KMS-11 (cell line): ENCODE results near the gene KLF7.

ENCODE experiments used
- H2AFZ ChIP-seq: fragments of 200-600 bp; sonication (generic); 2 replicates; pipeline ENCODE4 v1.6.1; 2016; ENCODE audit warnings: antibody characterized with exemption, mixed run types, low read depth
- H3K27ac ChIP-seq: fragments of 200-600 bp; sonication (generic); 2 replicates; pipeline ENCODE4 v1.6.1; 2016; ENCODE audit warnings: mild to moderate bottlenecking, mixed run types
- H3K27me3 ChIP-seq: fragments of 200-600 bp; sonication (generic); 2 replicates; pipeline ENCODE4 v1.6.1; 2017; ENCODE audit warnings: mild to moderate bottlenecking, low read depth, mixed run types, moderate library complexity; ENCODE audit not compliant: insufficient read depth
- H3K36me3 ChIP-seq: fragments of 200-600 bp; sonication (generic); 2 replicates; pipeline ENCODE4 v1.6.1; 2017; ENCODE audit warnings: mild to moderate bottlenecking, mixed run types; ENCODE audit not compliant: insufficient read depth
- H3K4me1 ChIP-seq: fragments of 200-600 bp; sonication (generic); 2 replicates; pipeline ENCODE4 v1.6.1; 2016; ENCODE audit warnings: mild to moderate bottlenecking, low read depth, mixed run types; ENCODE audit not compliant: poor library complexity, severe bottlenecking
- H3K4me2 ChIP-seq: fragments of 200-600 bp; sonication (generic); 2 replicates; pipeline ENCODE4 v1.7.0; 2016; ENCODE audit warnings: mild to moderate bottlenecking, mixed run types
- H3K4me3 ChIP-seq: fragments of 200-600 bp; sonication (generic); IDR thresholded peaks from 2 replicates; pipeline ENCODE4 v1.6.1; 2017; ENCODE audit warnings: low read depth, low read length, mixed read lengths; ENCODE audit not compliant: insufficient read depth
- H3K79me2 ChIP-seq: fragments of 200-600 bp; sonication (generic); 2 replicates; pipeline ENCODE4 v1.6.1; 2016; ENCODE audit warnings: low read depth, mixed run types; ENCODE audit not compliant: insufficient read depth
- H3K9ac ChIP-seq: fragments of 200-600 bp; sonication (generic); 2 replicates; pipeline ENCODE4 v1.6.1; 2016; ENCODE audit warnings: mild to moderate bottlenecking, mixed run types
- H4K20me1 ChIP-seq: fragments of 200-600 bp; sonication (generic); 2 replicates; pipeline ENCODE4 v1.6.1; 2016; ENCODE audit warnings: mild to moderate bottlenecking, mixed run types; ENCODE audit not compliant: insufficient read depth
- TF ChIP-seq, protein P1 (sequence below): fragments of 200-600 bp; sonication (generic); conservative IDR thresholded peaks from 2 replicates; pipeline ENCODE4 v1.6.1; 2017; ENCODE audit warnings: low read depth, mild to moderate bottlenecking, antibody characterized with exemption, low read length, moderate library complexity, mixed read lengths

The KLF7 gene

DNA sequence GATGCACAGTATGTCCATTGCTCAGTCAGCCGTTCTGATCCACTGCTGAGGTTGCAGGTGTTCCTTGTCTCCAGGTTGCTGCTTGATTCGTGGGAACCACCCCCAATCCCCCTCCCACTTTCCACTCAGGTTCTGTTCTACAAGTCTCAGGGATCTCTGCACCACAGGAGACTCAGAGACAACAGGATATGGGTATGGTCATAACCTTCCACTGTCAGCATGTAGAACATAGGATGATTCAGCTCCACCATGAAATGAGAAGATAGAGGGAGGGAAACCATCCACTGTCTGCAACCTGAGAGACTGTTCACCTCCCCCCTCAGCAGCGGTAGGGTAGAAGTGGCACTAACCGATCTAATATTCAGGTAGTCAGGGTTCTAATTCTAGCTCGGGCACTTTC lies 19.0 kb upstream of the KLF7 start:
- no peak overlapping the region for H3K27ac ChIP-seq
- H3K4me1 ChIP-seq: no peaks in the 10 kb centered on the region
- no peaks in the 10 kb centered on the region for H3K79me2 ChIP-seq
- H3K27me3 ChIP-seq: no peaks in the 10 kb centered on the region
- no peaks in the 10 kb centered on the region for H4K20me1 ChIP-seq
- no peak overlapping the region for H3K4me2 ChIP-seq
- TF ChIP-seq, protein P1, sequence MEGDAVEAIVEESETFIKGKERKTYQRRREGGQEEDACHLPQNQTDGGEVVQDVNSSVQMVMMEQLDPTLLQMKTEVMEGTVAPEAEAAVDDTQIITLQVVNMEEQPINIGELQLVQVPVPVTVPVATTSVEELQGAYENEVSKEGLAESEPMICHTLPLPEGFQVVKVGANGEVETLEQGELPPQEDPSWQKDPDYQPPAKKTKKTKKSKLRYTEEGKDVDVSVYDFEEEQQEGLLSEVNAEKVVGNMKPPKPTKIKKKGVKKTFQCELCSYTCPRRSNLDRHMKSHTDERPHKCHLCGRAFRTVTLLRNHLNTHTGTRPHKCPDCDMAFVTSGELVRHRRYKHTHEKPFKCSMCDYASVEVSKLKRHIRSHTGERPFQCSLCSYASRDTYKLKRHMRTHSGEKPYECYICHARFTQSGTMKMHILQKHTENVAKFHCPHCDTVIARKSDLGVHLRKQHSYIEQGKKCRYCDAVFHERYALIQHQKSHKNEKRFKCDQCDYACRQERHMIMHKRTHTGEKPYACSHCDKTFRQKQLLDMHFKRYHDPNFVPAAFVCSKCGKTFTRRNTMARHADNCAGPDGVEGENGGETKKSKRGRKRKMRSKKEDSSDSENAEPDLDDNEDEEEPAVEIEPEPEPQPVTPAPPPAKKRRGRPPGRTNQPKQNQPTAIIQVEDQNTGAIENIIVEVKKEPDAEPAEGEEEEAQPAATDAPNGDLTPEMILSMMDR: no peak
- H3K9ac ChIP-seq: no peak overlapping the region
- no peak overlapping the region for H2AFZ ChIP-seq
- H3K36me3 ChIP-seq: no peaks in the 10 kb centered on the region
- no peak overlapping the region for H3K4me3 ChIP-seq

DNA sequence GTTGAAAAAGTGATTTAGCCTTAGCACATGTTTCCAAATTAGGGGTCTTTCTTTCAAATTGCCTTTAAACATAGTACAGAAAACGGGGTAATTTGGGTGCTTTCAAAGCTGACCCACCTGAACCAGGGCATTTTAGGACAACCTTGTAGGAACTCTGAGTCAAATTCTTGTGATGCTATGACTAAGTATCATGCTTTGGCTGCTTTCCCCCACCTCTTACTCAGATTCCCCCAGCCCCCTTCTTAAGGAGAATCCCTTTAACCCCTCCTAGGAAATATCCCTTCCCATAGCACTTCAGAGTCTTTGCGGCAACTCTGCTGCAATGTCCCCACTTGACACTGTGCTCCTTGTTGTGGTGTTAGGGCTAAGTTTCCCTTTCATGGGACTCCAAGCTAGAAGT lies 18.6 kb upstream of the KLF7 start:
- TF ChIP-seq, protein P1: no peak
- Histone ChIP-seq H2AFZ (no peak overlapping the region), H3K9ac (no peak overlapping the region), H3K27me3 (no peaks in the 10 kb centered on the region), H3K4me1 (no peaks in the 10 kb centered on the region), H4K20me1 (no peaks in the 10 kb centered on the region), H3K36me3 (no peaks in the 10 kb centered on the region), H3K27ac (no peak overlapping the region), H3K4me3 (no peak overlapping the region), H3K4me2 (no peak overlapping the region), H3K79me2 (no peaks in the 10 kb centered on the region)

DNA sequence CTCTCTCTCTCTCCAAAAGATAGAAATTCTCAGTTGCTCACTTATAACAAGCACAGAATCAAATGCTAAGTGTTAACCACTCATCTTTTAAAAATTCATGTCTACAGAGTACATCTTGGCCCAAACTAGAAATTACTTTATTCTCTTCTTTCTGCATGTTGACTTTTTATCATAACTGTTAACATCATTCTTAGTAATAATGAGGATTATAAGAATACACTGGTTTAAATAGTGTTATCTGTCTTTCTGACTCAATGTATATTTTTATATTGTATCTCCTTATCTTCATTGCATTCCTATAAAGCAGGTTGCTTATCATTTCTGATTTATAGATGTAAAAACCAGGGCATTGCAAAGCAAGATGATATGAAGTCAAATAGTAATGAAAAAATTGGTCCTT lies 17.8 kb upstream of the KLF7 start:
- H3K27ac ChIP-seq: no peak overlapping the region
- no peak overlapping the region for H3K4me3 ChIP-seq
- no peak overlapping the region for H2AFZ ChIP-seq
- no peaks in the 10 kb centered on the region for H3K4me1 ChIP-seq
- H3K27me3 ChIP-seq: no peaks in the 10 kb centered on the region
- TF ChIP-seq, protein P1: no peak
- H3K79me2 ChIP-seq: no peaks in the 10 kb centered on the region
- H3K4me2 ChIP-seq: no peak overlapping the region
- no peak overlapping the region for H3K9ac ChIP-seq
- H4K20me1 ChIP-seq: no peaks in the 10 kb centered on the region
- H3K36me3 ChIP-seq: no peaks in the 10 kb centered on the region

DNA sequence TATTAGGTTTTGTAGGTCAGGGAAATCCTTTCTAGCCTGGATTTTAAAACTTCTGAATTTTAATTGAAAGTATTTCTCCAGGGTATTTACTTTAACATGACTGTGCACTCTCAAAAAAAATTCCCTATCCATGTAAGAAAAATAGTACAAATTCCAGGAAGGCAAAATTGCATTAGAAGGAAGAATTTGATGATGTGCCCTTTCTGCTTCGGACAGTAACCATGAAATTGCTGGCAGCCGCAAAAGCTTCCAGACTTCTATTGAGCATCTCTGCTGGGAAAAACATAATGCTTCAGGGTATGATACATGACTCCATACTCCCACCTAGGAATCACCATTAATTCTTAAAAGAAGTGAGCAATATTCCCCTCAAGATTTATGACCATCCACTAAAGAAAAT lies 17.2 kb upstream of the KLF7 start:
- Histone ChIP-seq H3K27me3 (no peaks in the 10 kb centered on the region), H3K79me2 (no peaks in the 10 kb centered on the region), H3K4me1 (no peaks in the 10 kb centered on the region), H4K20me1 (no peaks in the 10 kb centered on the region), H2AFZ (no peak overlapping the region), H3K4me2 (no peak overlapping the region), H3K36me3 (no peaks in the 10 kb centered on the region), H3K4me3 (no peak overlapping the region), H3K27ac (no peak overlapping the region), H3K9ac (no peak overlapping the region)
- TF ChIP-seq, protein P1: no peak
